Esophagus muscularis mucosa (tissue), 4 donors: Measurements from ENCODE around the gene ATP2B1.

Experiments used
- EP300 ChIP-seq: sonication (generic); formaldehyde crosslinking; IDR thresholded peaks from one replicate; pipeline ENCODE4 v1.6.1; 2017; ENCODE audit warnings: antibody characterized with exemption
- POLR2A ChIP-seq: fragments of 450-650 bp; IDR thresholded peaks from one replicate; pipeline ENCODE4 v1.6.1; 2017; ENCODE audit warnings: antibody characterized with exemption, moderate library complexity, mild to moderate bottlenecking, low read depth
- POLR2AphosphoS5 ChIP-seq, 2 donors: sonication (generic); formaldehyde crosslinking; IDR thresholded peaks; one replicate each; pipeline ENCODE4 v1.6.1; 2017; ENCODE audit warnings: antibody characterized with exemption in 2 of 2
- TF ChIP-seq, protein P1 (sequence below), 3 experiments: fragments of 200-600 bp in 2 of 3; fragments of 450-650 bp in 1 of 3; sonication (generic) in 2 of 3; IDR thresholded peaks; one replicate each; pipeline ENCODE4 v1.5.1; 2017 to 2019; ENCODE audit warnings: antibody characterized with exemption in 3 of 3, mild to moderate bottlenecking in 2 of 3, moderate library complexity in 1 of 3

DNA sequence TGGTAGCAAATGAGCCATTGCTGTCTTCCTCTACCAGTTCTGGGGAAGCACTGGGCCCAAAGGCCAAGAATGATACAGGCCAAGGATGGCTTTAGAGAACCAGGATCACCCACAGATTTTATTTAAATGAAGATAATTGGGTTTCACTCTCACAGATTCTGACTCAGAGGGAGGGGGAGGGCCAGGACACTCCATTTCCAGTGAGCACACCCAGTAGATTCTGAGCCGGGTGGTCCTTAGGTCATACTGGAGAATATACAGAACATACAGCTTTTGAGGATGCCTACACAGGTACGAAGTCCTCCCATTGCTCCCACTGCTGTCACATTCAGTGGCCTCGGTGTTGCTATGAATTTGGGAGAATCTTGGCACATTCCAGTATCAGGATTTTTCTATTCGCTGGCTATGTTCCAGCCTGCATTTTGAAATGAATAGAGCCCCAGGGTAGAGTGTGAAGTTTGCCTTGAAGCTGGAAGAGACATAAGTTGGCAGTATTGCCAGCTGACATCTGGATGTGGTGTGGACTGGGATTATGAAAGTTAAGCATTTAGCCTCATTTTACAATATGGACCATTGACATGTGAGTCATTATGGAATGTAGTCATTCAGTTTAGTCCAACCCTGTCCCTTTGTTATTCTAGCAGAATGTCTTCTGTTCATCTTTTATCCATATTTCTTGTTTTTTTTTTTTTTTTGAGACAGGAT lies 137.0 kb downstream of the ATP2B1 start:
- TF ChIP-seq, protein P1, sequence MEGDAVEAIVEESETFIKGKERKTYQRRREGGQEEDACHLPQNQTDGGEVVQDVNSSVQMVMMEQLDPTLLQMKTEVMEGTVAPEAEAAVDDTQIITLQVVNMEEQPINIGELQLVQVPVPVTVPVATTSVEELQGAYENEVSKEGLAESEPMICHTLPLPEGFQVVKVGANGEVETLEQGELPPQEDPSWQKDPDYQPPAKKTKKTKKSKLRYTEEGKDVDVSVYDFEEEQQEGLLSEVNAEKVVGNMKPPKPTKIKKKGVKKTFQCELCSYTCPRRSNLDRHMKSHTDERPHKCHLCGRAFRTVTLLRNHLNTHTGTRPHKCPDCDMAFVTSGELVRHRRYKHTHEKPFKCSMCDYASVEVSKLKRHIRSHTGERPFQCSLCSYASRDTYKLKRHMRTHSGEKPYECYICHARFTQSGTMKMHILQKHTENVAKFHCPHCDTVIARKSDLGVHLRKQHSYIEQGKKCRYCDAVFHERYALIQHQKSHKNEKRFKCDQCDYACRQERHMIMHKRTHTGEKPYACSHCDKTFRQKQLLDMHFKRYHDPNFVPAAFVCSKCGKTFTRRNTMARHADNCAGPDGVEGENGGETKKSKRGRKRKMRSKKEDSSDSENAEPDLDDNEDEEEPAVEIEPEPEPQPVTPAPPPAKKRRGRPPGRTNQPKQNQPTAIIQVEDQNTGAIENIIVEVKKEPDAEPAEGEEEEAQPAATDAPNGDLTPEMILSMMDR (IDR thresholded peaks at IDR 0.05) = no peak
- no peak for TF ChIP-seq POLR2AphosphoS5 (IDR thresholded peaks at IDR 0.05)
- no peak for TF ChIP-seq POLR2A
- TF ChIP-seq EP300 = no peak
